ENCODE data around the gene OPRD1. TPM values are rescaled to one million over a fixed set of nuclear protein-coding genes. Genes with fewer than 3 reads are reported as not detected.
A peak's percentile ranks its signal among the peaks of the same experiment; 100 is the strongest.
"Not testable (repeated sequence)": the region's sequence is repeated elsewhere in the genome, so short reads cannot be mapped to it uniquely, and the experiment has no call there.

The OPRD1 gene
- polyA plus RNA-seq (ENCODE audit: insufficient read length in 4 of 4), result under 1 TPM; 0.31 to 0.33 (median 0.31) TPM

DNA sequence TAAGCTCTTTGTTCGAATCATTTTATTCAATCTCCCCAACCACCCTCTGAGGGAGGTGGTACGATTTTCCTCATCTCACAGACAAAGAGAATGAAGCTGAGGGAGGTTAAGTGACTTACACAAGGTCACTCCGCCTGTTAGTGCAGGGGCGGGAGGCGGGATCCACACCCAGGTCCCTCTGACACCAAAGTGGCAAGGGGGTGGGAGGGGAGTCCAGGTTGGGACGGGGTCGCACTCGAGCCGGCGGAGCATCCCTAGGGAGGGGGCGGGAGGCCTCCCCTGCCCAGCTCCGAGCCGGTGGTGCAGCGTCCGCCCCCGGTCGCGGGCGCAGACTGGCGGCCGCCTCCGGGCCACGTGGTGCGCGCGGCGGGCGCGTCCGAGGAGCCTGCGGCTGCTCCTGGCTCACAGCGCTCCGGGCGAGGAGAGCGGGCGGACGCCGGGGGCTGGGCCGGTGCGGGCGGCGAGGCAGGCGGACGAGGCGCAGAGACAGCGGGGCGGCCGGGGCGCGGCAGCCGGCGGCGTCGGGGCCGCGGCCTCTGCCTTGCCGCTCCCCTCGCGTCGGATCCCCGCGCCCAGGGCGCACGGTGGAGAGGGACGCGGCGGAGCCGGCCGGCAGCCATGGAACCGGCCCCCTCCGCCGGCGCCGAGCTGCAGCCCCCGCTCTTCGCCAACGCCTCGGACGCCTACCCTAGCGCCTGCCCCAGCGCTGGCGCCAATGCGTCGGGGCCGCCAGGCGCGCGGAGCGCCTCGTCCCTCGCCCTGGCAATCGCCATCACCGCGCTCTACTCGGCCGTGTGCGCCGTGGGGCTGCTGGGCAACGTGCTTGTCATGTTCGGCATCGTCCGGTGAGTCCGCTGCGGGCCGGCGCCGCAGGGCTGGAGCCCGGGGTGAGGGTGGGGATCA, at the start of gene OPRD1:
Gene OPRD1, plus strand, starts transcription at position 405 of the 903 bp plus-strand sequence. Its CDS starts 214 bp downstream, at position 619.
- DNase-seq (ENCODE audit: low read depth in 4 of 4, low spot score in 3 of 4), result no peak

DNA sequence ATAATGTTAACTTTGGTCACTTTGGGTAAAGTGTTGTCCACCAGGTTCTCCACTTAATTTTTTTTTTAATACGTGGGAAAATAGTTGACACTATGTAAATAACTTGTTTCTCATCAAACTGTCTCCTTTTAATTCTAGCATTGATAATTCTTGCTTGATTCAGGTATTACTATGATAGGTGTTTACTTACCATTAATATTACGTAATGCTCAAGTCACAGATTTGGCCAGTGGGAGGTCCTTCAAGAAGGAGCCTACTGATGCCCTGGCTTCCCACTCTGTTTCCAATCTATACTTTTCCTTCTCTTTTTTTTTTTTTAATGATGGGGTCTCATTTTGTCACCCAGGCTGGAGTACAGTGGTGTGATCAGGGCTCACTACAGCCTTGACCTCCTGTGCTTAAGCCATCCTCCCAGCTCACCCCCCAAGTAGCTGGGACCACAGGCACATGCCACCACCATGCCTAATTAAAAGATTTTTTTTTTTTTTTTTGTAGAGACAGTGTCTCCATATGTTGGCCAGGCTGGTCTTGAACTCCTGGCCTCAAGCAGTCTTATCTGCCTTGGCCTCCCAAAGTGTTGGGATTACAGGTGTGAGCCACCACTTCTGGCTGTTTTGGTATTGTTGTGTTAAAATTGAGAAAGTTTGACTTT, 45.3 kb upstream of the OPRD1 start:
- no peak for DNase-seq (ENCODE audit: low read depth in 4 of 4, low spot score in 3 of 4)

DNA sequence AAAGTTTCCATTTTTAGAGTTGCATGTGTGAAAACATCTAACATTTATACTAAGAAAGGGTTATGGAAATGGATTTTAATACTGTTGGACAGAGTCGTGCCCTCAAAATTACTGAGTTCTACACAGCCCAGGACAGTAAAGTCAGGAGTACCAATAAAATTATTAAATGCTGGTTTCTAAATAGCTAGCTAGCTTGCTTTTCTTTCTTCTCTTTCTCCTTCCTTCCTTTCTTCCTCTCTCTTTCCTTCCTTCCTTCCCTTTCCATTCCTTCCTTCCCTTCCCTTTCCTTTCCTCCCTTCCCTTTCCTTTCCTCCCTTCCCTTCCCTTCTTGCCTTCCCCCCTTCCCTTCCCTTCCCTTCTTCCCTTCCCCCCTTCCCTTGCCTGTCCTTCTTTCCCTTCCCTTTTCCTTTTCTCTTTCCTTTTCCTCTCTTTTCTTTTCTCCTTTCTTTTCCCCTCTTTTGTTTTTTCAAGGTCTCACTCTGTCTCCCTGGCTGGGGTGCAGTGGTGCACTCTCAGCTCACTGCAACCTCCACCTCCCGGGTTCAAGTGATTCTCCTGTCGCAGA, 41.3 kb upstream of the OPRD1 start:
- no peak for DNase-seq (ENCODE audit: low read depth in 4 of 4, low spot score in 3 of 4)

DNA sequence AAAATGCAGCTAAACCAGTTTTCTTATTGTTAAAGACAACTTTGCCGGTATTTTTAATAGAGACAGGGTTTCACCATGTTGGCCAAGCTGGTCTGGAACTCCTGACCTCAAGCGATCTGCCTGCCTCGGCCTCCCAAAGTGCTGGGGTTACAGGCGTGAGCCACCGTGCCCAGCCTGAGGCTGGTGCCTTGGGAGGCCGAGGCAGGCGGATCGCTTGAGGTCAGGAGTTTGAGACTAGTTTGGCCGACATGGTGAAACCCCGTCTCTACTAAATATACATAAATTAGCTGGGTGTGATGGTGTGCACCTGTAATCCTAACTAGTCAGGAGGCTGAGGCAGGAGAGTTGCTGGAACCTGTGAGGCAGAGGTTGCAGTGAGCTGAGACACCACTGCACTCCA, 40.0 kb upstream of the OPRD1 start:
- DNase-seq (ENCODE audit: low read depth in 4 of 4, low spot score in 3 of 4), result not testable (repeated sequence)

DNA sequence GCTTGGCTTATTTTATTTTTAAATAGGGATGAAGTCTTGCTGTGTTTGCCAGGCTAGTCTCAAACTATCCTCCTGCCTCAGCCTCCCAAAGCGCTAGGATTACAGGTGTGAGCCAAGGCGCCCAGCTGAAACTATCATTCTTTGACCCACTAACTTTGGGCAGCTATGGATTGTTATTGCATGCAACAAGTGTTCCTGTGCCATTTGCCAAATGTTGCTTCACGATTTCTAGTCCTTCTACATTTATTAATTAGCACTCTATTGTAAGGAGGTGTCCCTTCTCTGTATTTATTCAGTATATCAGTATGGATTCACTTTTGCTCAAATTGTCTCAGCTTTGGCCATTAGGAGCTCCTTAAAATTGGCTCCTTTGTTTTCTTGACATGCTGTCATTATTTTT, 38.9 kb upstream of the OPRD1 start:
- DNase-seq (ENCODE audit: low read depth in 4 of 4, low spot score in 3 of 4), result no peak

DNA sequence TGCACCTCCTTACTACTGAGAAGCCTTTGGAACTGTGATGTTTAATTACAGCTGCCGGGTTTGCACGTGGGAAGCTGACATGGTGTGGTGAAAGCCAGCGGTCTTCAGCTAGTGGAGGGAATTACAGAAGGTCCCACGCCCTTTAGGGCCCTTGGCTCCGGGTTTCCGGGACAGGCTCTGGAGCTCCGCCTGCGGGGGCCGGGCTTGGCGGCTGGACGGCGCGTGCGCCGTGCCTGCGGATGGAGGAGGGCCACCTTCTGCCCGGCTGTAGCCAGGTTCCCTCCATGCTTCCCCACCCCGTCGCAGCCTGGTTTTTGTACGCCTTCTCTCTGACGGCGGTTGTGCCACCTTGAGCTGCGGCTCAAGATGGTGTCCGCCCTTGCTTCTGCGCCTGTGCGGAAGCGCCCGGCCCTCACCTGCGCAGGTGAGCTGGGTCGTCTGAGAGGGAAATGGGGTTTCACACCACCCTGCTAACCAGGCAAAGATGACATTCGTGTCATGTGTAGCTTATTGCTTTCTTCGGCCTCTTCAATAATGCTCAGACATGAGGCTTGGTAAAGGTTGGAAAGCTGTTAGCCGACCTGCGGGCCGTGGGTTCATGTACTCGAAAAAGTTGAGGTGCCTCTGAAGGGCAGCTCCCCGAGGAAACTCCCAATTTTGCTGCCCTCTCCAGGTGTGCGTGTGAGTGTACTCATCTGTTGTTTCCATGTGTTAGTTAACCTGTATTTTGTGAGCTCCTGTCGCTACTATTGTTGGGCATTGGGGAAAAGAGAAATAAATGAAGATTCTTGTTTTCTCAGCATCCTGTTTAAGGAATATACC, 36.6 kb upstream of the OPRD1 start:
- DNase-seq (ENCODE audit: low read depth in 4 of 4, low spot score in 3 of 4), result peak; percentile 35 to 45 (median 36)

DNA sequence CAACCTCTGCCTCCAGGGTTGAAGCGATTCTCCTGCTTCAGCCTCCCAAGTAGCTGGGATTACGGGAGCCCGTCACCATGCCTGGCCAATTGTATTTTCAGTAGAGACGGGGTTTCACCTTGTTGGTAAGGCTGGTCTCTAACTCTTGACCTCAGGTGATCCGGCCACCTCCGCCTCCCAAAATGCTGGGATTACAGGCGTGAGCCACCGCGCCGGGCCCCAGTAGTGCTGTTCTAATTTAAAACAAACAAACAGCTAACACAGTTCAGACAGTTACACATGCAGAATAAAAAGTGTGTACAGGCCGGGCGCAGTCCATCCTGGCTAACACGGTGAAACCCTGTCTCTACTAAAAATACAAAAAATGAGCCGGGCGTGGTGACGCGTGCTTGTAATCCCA, 35.6 kb upstream of the OPRD1 start:
- no peak for DNase-seq (ENCODE audit: low read depth in 4 of 4, low spot score in 3 of 4)

DNA sequence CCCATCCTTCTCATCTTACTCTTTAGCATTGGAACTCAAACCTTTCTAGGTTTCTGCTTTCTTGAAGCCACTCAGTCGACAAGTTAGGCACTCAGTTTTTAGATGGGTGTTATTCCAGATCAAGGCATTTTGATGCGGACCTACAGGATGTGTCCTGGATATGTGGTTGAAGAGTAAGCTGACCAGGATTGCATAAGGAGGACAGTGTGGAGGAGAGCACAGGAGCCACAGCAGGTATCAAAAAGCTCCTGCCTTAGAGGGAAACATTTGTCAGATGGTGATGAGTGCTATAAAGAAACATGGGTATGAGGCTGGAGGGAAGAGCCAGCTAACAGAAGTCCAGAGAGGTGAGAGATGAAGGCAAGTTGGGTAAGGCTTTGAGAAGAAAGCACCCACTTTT, 33.9 kb upstream of the OPRD1 start:
- DNase-seq (ENCODE audit: low read depth in 4 of 4, low spot score in 3 of 4), result no peak

DNA sequence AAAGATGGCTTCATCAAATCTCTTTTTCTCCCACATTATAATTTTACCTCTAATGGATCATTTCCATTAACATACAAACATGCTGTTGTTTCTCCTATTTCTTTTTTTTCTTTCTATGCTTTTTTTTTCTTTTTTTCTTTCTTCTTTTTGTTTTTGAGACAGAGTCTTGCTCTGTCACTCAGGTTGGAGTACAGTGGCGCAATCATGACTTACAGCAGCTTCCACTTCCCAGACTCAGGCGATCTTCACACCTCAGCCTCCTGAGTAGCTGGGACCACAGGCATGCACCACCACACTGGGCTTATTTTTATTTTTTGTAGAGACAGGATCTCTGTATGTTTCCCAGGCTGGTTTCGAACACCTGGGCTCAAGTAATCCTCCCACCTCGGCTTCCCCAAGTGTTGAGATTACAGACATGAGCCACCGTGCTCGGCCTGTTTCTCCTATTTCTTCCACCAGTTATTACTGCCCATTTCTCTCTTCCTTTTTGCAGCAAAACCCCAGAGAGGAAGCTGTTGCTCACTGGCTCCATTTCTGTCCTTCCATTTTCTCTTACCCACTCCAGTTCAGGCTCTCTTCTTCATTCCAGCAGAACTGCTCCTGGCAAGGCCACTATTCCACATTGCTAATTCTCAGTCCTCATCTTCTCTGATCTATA, 32.1 kb upstream of the OPRD1 start:
- DNase-seq (ENCODE audit: low read depth in 4 of 4, low spot score in 3 of 4), result no peak

DNA sequence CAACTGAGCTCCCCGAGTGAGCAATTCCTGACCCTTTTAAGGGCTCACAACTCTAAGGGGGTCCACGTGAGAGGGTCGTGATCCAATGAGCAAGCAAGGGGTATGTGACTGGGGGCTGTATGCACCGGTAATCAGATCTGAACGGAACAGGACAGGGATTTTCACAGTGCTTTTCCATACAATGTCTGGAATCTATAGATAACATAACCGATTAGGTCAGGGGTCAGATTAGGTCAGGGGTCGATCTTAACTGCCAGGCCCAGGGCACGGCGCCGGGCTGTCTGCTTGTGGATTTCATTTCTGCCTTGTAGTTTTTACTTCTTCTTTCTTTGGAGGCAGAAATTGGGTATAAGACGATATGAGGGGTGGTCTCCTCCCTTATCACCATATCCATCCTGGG, 30.7 kb upstream of the OPRD1 start:
- DNase-seq (ENCODE audit: low read depth in 4 of 4, low spot score in 3 of 4), result no peak

DNA sequence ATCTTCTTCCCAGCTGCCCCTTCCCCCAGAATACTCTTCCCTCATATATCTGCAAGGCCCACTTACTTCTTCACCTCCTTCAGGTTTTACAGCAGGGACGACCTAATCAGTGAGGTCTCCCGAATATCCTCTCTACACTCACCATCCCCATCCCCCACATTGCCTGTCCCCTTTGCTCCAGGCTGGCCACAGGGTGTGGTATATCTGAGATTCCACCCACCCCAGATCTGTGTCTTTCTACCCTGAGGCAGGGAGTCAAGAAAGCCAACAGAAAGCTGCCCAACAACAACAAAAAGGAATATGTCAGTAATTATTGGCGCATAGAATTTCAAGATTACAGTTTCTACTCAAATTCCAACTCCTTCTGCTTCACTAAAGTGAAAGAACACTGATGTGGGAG, 30.0 kb upstream of the OPRD1 start:
- no peak for DNase-seq (ENCODE audit: low read depth in 4 of 4, low spot score in 3 of 4)

DNA sequence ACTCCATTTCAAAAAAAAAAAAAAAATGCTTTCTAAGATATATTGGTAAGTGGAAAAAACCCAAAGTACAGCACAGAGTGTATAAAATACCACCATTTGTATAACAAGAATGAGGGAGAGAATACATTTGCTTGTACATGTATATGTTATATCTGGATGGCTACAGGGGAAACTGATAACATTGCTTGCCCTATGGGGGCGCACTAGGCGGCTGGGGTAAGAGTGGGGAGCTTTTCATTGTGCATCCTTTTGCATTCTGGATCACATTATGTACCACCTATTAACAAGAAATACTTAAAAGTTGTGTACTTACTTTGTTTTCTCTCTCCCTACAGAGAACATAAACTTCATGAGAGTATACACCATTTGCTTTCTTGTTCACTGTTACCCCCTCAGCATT, 28.6 kb upstream of the OPRD1 start:
- DNase-seq (ENCODE audit: low read depth in 4 of 4, low spot score in 3 of 4), result no peak

DNA sequence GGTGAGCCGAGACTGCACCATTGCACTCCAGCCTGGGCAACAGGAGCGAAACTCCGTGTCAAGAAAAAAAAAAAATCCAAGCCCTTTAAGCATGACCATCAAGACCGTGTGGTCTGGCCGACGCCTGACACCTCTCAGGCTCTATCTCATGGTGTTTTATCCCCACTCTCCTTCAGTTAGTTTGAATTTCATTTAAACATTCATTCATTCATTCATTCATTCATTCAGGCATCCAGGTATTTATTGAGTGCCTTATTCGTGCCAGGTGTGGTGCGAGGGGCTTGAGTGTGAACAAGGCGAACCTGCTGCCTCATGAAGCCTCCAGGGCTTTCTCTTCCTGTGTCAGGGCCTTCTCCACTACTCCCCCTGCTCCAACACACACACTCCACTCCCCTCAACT, 22.6 kb upstream of the OPRD1 start:
- no peak for DNase-seq (ENCODE audit: low read depth in 4 of 4, low spot score in 3 of 4)

DNA sequence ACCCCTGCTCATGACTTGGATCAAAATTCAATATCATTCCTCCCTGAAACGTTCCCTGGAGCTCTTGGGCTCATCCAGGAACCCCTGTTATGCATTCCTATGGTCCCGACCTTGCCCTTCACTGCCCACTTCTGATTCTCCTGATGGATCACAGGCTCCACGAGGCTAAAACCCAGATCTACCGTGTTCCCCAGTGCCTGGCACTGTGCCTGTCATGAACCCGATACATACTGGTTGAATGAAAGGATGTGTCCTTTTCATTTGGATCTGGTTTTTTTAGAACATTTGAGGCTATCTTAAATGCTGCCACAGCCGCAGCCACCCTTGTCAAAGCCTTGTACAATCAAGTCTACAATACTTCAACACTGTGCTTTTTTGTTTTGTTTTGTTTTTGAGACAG, 22.2 kb upstream of the OPRD1 start:
- no peak for DNase-seq (ENCODE audit: low read depth in 4 of 4, low spot score in 3 of 4)

DNA sequence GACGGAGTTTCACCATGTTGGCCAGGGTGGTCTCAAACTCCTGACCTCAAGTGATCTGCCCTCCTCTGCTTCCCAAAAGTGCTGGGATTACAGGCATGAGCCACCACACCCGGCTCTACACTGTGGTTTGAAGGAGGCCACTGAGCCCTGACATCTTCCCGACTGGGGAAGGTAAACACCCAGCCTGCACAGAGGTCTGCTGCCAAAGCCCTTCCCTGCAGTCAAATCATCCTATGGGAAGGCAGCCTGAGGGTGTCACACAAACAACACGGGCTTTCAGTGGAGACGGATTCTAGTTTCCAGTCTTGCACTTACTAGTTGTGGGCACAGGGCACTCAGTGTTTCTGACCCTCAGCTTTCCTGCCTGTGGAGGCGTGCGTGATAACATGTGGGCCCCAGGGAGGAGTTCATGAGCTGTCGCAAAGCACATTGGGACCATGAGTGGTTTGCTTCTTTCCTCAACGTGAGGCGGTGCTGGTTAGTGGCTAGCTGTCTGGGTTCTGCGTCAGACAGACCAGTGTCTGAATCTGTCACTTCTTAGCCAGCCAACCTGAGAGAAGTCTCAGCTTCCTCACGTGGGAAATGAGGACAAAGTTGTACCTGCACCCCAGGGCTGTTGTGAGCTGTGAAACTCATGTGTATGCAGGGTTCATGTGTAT, 21.5 kb upstream of the OPRD1 start:
- DNase-seq (ENCODE audit: low read depth in 4 of 4, low spot score in 3 of 4), result no peak

DNA sequence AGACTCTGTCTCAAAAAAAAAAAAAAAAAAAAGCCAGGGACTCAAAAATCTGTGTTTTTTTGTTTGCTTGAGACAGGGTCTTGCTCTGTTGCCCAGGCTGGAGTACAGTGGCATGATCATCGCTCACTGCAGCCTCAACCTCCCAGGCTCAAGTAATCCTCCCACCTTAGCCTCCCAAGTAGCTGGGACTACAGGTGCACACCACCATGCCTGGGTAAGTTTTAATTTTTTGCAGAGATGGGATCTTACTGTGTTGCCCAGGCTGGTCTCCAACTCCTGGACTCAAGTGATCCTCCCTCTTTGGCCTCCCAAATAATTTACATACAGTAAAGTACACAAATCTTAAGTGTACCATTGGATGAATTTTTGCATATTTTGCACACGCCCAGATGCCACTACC, 20.0 kb upstream of the OPRD1 start:
- DNase-seq (ENCODE audit: low read depth in 4 of 4, low spot score in 3 of 4), result not testable (repeated sequence)

DNA sequence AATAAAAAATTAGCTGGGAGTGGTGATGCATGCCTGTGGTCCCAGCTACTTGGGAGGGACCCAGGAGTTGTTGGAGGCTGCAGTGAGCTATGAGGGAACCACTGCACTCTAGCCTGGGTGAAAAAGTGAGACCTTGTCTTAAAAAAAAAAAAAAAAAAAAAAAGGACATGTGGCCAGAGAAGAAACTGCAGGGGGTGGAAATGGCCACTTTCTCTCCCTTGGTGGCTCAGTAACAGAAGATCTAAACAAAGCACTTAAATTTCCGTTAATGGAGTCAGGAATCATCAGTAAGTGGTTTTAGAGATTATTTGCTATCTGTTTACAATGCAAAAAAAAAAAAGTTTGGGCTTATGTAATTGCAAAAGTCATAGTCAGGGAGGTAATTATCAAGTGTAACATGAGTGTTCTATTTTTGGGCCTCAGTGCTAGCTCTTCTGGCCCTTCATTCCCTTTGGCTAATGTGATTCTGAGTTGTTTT, 19.3 kb upstream of the OPRD1 start:
- DNase-seq (ENCODE audit: low read depth in 4 of 4, low spot score in 3 of 4), result no peak

DNA sequence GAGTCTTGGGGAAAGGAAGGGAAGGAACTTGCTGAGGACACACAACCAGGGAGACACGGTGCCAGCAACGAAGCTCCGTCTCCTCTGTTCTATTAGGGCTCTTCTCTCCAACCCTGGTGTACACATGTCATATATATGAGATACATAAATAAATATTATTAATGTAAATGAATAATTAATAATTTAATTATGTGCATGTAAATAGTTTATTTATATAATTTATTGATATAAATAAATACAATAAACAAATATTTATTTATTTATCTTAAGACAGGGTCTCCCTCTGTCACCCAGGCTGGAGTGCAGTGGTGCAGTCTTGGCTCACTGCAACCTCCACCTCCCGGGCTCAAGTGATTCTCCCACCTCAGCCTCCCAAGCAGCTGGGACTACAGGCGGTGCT, 17.4 kb upstream of the OPRD1 start:
- not testable (repeated sequence) for DNase-seq (ENCODE audit: low read depth in 4 of 4, low spot score in 3 of 4)

DNA sequence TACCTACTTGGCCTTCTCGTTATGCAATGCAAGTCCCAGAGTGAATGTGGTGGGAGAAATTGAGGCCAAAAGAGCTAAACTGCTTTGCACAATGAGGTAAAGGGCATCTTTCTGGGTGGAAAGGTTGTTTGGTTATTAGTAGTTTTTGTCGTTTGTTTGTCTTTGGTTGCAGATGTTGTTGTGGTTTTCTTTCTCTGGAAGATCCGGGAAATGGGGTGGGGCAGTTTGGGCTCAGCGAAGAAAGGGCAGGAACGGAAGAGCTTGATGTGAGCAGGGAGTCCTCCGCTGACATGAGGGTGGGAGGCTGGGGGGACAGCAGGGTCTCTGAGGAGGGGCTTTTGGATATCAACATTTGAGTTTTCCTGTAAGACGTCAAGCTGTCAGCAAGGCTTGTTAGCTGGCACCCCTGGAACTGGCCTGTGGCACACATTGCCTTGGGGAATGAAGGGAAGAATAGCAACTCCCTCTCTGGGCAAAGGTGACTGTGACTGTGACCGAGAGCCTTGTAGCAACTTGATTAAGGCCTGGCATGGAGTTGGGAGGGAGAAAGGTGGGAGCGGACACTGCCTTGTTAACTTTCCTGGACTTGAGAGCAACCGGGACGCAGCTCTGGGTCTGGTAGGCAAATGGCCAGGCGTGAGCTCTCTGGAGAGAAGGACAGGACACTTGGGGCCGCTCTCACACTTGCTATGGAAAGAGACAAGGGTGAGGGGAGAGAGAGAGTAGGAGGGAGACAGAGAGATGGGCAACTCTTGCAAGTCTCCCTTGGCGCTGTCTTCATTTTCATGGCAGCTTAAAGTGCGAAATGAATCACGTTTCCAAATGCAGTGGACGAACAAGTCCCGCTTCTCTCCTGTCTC, 15.4 kb upstream of the OPRD1 start:
- no peak for DNase-seq (ENCODE audit: low read depth in 4 of 4, low spot score in 3 of 4)
